Fibroblast of mammary gland (primary cell): ENCODE results near the gene SLC2A9.
"Not testable (repeated sequence)": the region's sequence is repeated elsewhere in the genome, so short reads cannot be mapped to it uniquely, and the experiment has no call there.

ENCODE experiments used
- DNase-seq: peaks from one replicate; pipeline ENCODE4 v3.0.0-alpha.2; 2010; ENCODE audit warnings: low read depth
- H3K4me3 ChIP-seq: 2 replicates; pipeline ENCODE4 v1.5.1; 2011; ENCODE audit warnings: low read depth, mild to moderate bottlenecking, low read length, moderate library complexity; ENCODE audit not compliant: control insufficient read depth
- CTCF ChIP-seq: conservative IDR thresholded peaks from 2 replicates; pipeline ENCODE4 v1.5.1; 2011; ENCODE audit warnings: low read depth, low read length, inconsistent platforms; ENCODE audit not compliant: control insufficient read depth, insufficient read depth

The SLC2A9 gene

GRCh38 chr4:9989918-9990635, 31.2 kb downstream of the SLC2A9 start:
- DNase-seq: no peak
- no peak for TF ChIP-seq CTCF
- H3K4me3 ChIP-seq: no peak overlapping the region

- TF ChIP-seq CTCF: no peak
- DNase-seq: no peak
- no peak overlapping the region for H3K4me3 ChIP-seq
These were observed 32.4 kb downstream of the SLC2A9 start for GRCh38 chr4:9988933-9989332.

- no peak for DNase-seq
- no peak for TF ChIP-seq CTCF
- no peak overlapping the region for H3K4me3 ChIP-seq
These were observed 32.9 kb downstream of the SLC2A9 start for GRCh38 chr4:9988363-9988749.

- no peak for DNase-seq
- TF ChIP-seq CTCF: no peak
- H3K4me3 ChIP-seq: no peak overlapping the region
These were observed 33.4 kb downstream of the SLC2A9 start for GRCh38 chr4:9987749-9988362.

GRCh38 chr4:9984621-9985020, 36.7 kb downstream of the SLC2A9 start:
- TF ChIP-seq CTCF: no peak
- DNase-seq: no peak
- H3K4me3 ChIP-seq: no peak overlapping the region

GRCh38 chr4:9983211-9983610, 38.1 kb downstream of the SLC2A9 start:
- DNase-seq: no peak
- no peak for TF ChIP-seq CTCF
- no peak overlapping the region for H3K4me3 ChIP-seq

- DNase-seq, H3K4me3 ChIP-seq: not testable (repeated sequence)
These were observed 39.4 kb downstream of the SLC2A9 start for GRCh38 chr4:9981899-9982298.
